Activated CD4-positive, alpha-beta T cell treated with anti-CD3 and anti-CD28 coated beads, Interleukin-2, amount 50 U/mL, for 16 hours (primary cell): ENCODE measurements around the gene JADE1.

Experiments
- DNase-seq: peaks from one replicate; pipeline ENCODE4 v3.0.0-alpha.2; 2020

JADE1 gene

DNA sequence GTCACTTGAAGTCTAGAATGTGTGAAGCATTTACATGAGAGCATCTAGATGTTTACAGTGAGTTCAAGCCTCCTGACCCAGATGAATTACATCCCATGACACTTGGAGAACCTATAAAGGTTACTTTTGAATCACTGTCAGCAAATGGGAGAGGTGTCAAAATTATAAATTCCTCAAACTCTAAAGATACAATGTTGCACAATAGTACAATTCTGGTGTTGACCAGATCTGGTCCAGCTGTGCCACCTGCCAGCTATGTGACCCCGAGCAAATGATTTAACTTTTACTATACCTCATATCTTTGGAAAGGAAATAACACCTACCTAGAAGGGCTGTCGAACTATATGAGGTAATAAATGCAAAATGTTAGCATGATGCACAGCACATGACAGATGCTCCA lies 69.8 kb downstream of the JADE1 start:
- no peak for DNase-seq

DNA sequence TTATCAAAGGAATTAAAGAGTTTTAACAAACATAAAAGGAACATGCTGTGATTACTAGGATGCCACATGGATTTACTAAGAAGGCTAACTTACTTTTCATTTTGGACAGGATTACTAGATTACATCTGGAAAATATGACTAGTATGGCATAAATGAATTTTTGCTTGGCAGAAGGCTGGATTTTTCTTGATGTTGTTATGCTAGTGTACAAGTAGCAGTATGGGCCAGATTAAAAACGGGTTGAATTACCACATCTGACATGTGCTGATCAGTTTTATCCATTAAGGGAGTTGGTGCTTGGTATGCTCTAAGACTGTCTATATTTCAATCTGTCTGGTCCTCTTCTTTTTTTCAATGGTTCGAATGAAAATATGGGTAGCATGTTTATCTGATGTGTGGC lies 70.5 kb downstream of the JADE1 start:
- no peak for DNase-seq

DNA sequence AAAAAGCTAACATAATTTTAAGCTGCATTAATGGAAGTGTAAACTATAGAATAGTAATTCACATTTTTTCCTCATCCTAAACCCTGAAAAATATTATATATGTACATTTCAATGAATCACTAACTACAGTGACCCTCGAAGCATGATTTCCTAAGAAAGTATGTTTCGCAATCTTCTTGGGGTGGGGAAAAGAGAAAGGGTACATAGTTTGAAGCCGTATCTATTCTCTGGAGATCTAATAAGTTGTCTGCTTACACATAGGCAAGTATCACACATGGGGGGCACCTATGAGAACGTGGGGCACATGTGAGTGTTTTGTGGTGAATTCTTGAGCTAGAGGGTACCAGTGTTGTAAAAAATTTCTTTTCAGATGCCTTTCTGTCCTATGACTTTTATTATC lies 71.2 kb downstream of the JADE1 start:
- DNase-seq: no peak

DNA sequence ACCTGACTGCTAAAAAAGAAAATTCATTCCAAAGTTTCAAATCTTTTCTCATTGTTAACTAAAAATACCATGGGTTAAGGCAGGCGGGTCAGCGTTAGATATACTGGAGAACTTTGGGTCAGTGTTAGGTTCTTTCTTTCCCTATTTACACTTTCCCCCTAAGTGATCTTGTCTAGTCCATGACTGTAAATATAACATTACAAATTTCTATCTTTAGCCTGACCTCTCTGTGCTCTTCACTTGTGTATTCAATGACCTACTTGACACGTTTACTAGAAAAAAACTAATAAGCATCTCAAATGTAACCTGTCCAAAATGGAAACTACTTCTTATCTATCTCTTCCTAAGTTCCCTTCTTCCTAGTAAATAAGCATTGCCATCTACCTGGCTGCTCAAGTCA lies 95.3 kb downstream of the JADE1 start:
- no peak for DNase-seq

DNA sequence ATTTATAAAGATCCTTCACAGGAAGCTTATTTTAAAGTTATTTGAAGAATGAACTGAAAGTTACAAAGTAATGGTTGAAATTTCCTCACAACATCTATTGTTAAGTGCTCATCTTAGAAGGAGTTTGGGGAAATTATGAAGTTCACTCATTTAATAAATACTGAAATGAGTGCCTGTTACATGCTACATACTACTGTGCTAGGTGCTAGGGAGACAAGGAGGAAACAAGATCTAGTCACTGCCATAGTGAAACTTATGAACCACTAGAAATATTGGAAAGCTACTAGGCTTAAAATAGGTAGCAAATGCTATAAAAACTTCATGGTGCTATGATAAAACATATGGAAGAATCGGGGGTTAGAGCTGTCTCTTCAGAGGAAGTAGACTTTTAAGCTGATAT lies 97.1 kb downstream of the JADE1 start:
- no peak for DNase-seq

DNA sequence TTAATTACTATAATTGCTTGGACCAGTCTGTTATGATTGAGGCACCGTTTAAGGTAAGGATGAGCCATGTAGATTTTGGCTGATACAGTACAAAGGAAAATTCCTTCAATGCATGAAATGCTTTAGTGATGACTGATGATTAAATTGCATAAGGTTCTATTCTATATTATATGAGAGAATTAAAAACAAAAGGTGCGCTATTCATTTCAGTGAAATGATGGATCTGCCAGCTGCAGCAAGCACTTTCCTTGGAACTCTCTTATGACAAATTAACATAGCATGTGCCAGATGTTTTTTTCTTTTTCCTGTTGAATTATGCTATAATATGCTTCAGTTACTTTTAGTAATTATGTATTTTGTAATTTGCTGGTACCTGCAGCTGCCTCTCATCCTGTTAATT lies 98.5 kb downstream of the JADE1 start:
- DNase-seq: no peak

DNA sequence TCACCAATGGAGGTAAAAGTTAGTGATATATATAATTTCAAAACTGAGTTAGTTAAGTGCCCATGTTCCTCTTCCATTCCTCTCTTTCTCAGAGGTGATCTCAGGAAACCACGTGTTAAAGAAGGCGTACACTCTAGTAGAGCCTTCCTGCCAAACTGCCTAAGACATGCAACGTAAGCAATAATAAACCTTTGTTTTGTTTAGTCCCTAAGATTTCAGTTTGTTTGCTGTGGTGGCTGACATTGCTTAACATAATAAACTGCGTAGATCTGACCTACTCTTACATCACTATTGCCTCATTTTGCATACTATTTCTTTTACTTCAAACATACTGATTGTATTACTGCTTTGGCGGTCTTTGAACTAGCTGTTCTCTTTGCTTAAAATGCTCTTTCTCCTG lies 99.2 kb downstream of the JADE1 start:
- DNase-seq: no peak

DNA sequence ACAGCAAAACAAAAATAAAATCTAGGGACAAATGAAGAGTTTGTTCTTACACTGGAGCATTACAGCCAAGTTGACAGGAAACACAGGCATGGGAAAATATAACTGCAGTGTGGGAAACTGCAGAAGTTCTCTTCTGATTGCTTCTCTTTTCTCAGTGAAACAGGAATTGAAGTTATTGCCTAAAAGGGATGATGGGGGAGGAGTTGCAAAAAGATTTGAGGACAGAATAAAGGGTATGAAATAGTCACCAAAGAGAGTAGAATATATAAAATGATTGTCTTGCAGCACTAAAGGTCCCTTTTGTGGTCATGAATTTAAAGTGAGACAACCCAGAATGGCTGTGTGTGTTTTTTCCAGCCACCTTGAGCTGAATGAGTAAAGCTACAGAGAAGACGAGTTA lies 103.7 kb downstream of the JADE1 start:
- no peak for DNase-seq

DNA sequence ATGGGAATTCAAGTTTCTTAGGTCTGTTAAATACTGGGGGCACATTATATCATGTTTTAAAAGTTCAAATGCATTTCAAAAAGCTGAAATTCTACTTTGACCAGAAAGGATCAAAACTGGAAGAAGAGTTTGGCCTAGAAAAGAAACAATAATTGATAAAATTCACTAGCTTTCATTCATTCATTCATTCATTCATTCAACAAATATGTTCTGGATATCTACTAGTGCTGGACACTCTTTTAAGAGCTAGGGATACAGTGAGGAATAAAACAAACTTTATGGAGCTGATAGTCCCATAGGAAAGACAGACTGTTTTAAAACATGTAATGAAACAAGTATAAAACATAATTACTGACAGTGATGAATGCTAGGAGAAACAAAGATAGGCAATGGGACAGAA lies 106.0 kb downstream of the JADE1 start:
- DNase-seq: no peak

DNA sequence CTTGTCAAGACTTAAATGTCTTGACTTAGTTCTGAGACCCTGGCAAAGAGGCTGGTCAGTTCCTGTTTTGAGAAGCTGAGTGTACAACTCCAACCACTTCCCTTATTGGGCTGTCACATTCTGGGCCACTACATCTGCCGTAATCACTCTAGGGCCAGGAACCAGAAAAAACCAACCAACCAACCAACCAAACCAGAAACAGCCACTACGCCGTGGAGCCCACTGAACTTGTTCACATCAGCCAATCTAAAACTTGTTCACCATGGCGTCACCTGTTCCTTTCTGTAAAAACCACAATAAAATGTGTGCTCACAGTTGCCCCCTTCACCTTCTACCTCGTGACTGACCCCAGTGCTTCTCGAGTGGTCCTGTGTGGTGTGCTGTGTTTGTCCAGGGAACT lies 107.3 kb downstream of the JADE1 start:
- no peak for DNase-seq

DNA sequence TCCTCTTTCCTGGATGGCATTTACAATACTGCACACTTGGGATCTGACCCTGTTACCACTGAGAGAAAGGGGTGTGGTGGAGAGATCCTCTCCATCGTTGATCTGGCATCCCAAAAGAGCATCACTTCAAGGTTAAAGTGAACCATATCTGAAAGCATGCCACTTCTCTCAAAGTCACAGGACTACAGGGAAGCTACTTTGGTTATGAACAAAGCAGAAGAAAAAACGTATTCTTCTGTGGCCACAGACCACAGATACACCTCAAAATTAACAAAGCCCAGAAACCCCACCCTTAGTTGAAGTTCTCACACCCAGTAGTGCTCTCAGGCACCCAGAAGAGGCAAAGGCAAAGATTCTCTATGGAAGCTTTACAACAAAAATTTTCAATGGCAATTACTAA lies 108.3 kb downstream of the JADE1 start:
- no peak for DNase-seq

DNA sequence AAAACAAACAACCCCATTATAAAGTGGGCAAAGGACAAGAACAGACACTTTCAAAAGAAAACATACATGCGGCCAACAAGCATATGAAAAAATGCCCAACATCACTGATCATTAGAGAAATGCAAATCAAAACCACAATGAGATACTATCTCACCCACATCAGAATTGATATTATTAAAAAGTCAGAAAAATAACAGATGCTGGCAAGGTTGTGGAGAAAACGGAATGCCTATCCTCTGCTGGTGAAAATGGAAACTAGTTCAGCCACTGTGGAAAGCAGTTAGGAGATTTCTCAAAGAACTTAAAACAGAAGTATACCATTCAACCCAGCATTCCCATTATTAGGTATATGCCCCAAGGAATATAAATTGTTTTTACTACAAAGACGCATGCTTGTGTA lies 112.5 kb downstream of the JADE1 start:
- no peak for DNase-seq
